Muscle layer of duodenum (tissue), 2 donors: ENCODE measurements around the gene ZNF597.

Experiments used
- H3K27ac ChIP-seq: one replicate; pipeline ENCODE4 v1.7.0; 2013; ENCODE audit warnings: mild to moderate bottlenecking, low read length
- H3K27me3 ChIP-seq: one replicate; pipeline ENCODE4 v1.7.0; 2013; ENCODE audit warnings: low read depth, mild to moderate bottlenecking, control low read depth, low read length
- H3K36me3 ChIP-seq, 2 donors: one replicate each; pipeline ENCODE4 v1.7.0; 2013; ENCODE audit warnings: low read length in 2 of 2, control low read depth in 1 of 2, mild to moderate bottlenecking in 1 of 2; ENCODE audit not compliant: insufficient read depth in 2 of 2, control insufficient read depth in 1 of 2
- H3K4me1 ChIP-seq, 2 donors: one replicate each; pipeline ENCODE4 v1.7.0; 2013; ENCODE audit warnings: low read length in 2 of 2, mild to moderate bottlenecking in 2 of 2, control low read depth in 1 of 2, moderate library complexity in 1 of 2; ENCODE audit not compliant: insufficient read depth in 2 of 2, control insufficient read depth in 1 of 2
- H3K4me3 ChIP-seq, 2 donors: one replicate each; pipeline ENCODE4 v1.7.0; 2013; ENCODE audit warnings: low read length in 2 of 2, low read depth in 1 of 2, mild to moderate bottlenecking in 1 of 2
- H3K9me3 ChIP-seq, 2 donors: one replicate each; pipeline ENCODE4 v1.7.0; 2013; ENCODE audit warnings: low read length in 2 of 2, control low read depth in 1 of 2, mild to moderate bottlenecking in 1 of 2; ENCODE audit not compliant: control insufficient read depth in 1 of 2
- donor health status: healthy.

ZNF597 gene

DNA sequence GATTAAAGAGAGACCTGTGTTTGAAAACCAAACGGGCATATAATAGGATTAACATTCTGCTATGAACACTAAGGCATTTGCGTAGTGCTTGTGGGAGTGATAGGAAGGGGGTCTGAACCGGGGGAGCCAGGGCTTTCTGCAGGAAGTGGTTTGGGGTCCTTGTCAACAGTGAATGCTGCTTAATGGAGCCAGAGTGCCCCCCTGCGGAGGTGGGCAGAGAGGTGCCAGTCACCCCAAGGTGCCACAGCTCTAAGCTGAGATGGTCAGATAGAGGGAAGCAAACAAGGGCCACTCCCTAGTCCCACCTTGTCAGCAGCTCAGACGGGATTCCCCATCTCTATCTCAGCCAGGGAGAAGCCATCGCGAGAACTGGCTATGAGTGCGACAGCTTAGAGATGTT, 17.8 kb upstream of the ZNF597 start:
- Histone ChIP-seq H3K36me3 (peaks cover 0 to under 1% of the 10 kb centered on the region in 2 donors), H3K27me3 (no peaks in the 10 kb centered on the region), H3K4me3 (no peak overlapping the region), H3K4me1 (peaks cover 14 to 51% of the 10 kb centered on the region in 2 donors), H3K27ac (no peak overlapping the region), H3K9me3 (no peaks in the 10 kb centered on the region)

DNA sequence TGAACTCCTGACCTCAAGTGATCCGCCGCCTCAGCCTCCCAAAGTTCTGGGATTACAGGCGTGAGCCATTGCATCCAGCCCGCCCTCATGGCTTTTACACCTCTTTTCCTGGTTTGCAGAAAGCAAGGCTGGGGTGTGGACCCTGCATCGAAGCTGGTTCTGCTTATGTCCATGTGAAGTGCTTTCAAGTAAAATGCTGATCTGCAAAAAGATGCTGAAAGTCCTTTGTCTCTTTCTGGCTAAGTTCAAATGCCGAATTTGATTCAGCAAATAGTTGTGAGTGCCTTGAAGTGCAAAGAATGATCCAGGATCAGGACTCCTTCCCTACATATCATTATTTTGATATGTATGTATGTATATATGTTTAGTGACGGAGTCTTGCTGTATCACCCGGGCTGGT, 17.3 kb upstream of the ZNF597 start:
- Histone ChIP-seq H3K27me3 (no peaks in the 10 kb centered on the region), H3K4me1 (peaks cover 14 to 52% of the 10 kb centered on the region in 2 donors), H3K9me3 (no peaks in the 10 kb centered on the region), H3K36me3 (no peaks in the 10 kb centered on the region), H3K4me3 (no peak overlapping the region), H3K27ac (no peak overlapping the region)

DNA sequence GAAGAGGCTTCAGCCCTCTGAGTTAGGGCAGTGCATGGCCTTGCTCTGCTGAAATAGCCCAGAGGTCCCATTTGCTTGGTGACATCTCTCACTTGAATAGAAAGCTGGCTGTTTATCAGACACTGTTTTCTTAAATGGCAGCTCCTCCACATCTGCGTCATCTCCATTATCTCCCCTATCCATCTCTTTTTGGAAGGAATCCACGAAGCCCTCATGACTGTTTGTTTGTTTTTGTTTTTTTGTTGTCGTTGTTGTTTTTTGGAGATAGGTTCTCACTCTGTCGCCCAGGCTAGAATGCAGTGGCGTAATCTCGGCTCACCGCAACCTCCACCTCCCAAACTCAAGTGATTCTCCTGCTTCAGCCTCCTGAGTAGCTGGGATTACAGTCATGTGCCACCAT, 16.8 kb upstream of the ZNF597 start:
- H3K9me3 ChIP-seq: no peaks in the 10 kb centered on the region
- H3K4me3 ChIP-seq: peak overlapping the region; percentile 67 to 77
- H3K36me3 ChIP-seq: no peaks in the 10 kb centered on the region
- H3K27me3 ChIP-seq: no peaks in the 10 kb centered on the region
- peaks cover 14 to 52% of the 10 kb centered on the region in 2 donors for H3K4me1 ChIP-seq
- H3K27ac ChIP-seq: no peak overlapping the region

DNA sequence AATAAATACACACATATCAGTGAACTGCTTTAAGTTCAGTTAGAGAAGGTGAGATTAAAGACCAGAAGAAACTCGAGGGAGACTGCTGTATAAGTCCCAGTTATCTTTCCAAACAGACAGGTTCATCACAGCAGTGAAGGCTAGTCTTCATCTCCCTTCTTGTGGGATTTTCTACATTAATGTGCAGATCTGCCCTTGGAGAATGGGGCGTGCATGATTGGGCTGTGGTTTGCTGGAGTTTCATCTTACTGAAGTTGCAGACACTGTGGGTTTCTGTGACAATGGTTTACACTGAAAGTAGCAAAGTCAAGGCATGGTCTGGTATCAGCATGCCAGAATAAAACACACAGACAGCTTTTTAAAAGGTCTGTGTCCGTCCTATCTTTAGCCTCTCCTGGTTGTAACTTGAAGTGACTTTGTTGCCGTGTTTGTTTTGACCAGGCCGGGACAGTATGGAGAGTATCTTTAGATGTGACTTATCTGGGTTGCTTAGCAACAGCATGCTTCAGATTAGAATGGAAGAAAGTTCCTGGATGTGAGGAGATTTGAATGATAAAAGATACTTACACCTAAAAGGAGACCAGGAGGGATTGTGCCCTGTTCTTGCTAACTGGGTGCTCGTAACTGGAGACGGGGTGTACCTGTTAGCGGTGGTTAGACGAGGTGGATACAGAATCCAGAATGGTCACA, 16.2 kb upstream of the ZNF597 start:
- H3K4me1 ChIP-seq: peaks cover 14 to 52% of the 10 kb centered on the region in 2 donors
- peak overlapping the region; percentile 67 to 77 for H3K4me3 ChIP-seq
- H3K36me3 ChIP-seq: no peaks in the 10 kb centered on the region
- peak overlapping the region; percentile 91 for H3K27ac ChIP-seq
- H3K9me3 ChIP-seq: no peaks in the 10 kb centered on the region
- no peaks in the 10 kb centered on the region for H3K27me3 ChIP-seq

DNA sequence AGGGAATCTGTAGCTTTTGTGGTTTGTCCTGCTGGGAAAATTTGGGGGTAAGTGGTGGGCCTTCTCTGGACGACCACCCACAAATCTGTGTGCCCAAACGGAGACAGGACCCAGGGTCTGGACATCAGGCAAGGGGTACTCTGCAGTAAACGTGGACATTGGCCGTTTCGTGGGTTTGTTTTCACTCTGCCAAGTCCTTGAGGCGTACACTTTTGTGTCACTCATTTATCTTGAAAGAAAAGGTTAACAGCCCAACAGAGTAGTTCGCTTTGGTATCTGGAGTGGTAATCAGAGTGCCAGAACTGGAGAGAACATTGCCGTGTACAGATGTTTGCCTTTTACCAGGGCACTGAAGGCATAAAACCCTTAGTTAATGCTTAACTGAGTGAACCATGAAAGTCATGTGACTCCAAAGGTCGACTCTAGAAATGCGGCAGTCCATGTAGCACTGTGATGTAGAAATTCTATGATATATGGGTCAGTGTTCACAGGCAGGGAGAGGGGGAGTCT, 15.6 kb upstream of the ZNF597 start:
- Histone ChIP-seq H3K36me3 (no peaks in the 10 kb centered on the region), H3K9me3 (no peaks in the 10 kb centered on the region), H3K27ac (peak overlapping the region; percentile 91), H3K4me3 (peak overlapping the region; percentile 67 to 77), H3K4me1 (peaks cover 14 to 49% of the 10 kb centered on the region in 2 donors), H3K27me3 (no peaks in the 10 kb centered on the region)

DNA sequence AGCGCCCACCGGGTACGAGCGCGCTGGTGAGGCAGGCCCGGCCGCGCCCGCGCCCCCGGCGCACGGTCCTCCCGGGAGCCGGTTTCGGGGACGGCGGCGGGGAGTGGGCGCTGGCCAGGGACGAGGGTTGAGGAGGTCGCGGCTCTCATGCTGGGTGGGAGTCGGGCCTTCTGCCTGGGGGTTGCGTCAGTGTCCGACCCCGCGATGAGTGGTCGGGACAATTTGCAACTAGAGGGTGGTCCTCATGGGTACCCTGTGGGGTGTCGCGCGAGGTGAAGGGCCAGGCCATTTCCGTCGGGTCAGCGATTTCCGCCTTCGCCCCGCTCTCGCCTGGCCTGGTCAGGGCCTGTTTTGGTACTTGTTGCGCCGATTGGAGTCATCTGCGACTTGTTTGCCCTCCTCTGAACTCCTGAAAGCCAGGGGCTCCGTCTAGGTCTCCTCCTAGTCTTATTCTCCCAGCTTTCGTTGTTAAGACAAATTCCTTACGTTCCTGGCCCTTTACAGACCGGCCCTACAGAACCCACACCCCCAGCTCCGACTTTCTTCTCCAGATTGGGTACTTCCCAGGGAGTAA, 15.1 kb upstream of the ZNF597 start:
- H3K36me3 ChIP-seq: no peaks in the 10 kb centered on the region
- peaks cover 14 to 49% of the 10 kb centered on the region in 2 donors for H3K4me1 ChIP-seq
- H3K27ac ChIP-seq: peak overlapping the region; percentile 91
- H3K27me3 ChIP-seq: no peaks in the 10 kb centered on the region
- no peaks in the 10 kb centered on the region for H3K9me3 ChIP-seq
- peak overlapping the region; percentile 67 to 77 for H3K4me3 ChIP-seq

DNA sequence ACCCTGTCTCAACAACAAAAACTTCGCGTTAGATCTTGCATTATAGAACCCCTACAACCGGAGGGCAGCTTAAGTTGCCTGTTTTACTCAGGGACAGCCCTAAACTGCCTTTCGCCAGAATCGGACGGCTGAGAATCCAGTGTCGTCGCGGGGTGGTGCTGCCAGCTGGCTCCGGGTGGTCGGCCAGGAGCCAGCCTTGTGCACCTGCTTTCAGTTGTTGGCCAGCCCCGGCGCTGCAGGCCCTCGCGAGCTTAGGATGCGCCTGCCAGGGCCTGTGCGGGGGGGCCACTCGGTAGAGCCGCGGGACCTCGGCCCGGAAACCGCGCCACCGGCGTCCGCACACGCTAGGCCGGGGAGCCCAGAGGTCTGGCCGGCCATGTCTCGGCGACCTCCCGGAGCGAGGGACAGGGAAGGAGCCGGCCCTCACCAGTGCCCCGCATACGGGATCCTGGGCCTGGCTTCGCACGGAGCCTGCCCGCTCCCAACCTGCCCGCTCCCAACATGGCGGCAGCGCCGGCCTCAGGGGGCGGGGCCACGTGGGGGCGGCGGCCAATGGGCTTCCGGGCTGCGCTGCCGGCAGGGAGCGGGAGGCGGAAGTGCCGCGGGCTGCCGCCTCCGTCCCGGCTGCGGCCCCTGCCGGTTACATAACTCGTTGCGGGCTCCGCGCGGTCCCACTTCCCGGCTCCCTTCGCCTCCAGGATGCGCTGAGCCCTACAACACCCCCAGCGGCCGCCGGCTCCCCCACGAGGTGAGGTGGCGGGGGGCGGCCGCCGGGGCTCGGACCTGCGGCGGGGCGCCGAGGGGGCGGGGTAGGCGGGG, 14.3 kb upstream of the ZNF597 start:
- Histone ChIP-seq H3K27ac (peak overlapping the region; percentile 81), H3K36me3 (no peaks in the 10 kb centered on the region), H3K27me3 (no peaks in the 10 kb centered on the region), H3K4me3 (peak overlapping the region; percentile 65 to 77), H3K9me3 (no peaks in the 10 kb centered on the region), H3K4me1 (peaks cover 14 to 49% of the 10 kb centered on the region in 2 donors)

DNA sequence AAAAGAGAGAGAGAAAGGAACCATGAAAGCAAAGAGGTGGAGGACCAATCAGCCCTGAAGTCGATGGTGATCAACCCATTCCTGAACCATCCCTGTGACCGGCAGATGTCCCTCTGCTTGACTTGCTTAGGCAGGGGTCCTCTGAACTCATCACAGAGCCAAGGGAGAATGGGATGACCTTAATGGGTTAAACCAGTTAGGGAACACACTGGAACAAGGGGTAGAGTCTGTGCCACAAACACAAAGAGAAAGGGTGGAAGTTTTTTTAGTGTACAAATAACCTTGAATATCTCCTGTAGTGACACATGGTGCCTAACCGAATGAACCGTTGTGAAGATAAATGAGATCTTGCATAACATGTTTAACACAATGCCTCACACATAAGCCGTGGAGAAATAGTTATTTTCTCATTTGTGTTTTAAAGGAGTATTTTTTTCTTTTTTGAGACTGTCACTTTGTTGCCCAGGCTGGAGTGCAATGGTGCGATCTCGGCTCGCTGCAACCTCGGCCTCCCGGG, 11.4 kb upstream of the ZNF597 start:
- Histone ChIP-seq H3K36me3 (peaks cover 0 to 6% of the 10 kb centered on the region in 2 donors), H3K4me1 (peaks cover 9 to 27% of the 10 kb centered on the region in 2 donors), H3K4me3 (no peak overlapping the region), H3K9me3 (no peaks in the 10 kb centered on the region), H3K27me3 (no peaks in the 10 kb centered on the region), H3K27ac (no peak overlapping the region)

DNA sequence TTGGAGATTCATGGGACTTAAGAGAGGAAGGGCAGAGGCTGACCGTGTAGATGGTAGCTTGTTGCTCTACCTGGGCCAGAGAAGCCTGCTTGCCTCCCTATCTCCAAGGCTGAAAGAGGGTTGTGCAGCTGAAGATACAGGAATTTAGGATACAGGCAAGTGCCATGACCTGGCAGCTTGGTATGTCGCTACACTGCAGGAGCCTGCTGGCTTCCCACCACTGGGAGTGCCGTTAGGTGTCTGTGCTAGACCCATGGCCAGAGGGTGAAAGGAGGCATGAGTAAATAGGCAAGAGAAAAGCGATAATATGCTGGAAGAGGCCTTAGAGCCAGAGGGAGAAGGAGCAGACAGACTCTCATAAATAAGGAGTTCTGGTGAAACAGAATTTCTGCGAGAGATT, 10.8 kb upstream of the ZNF597 start:
- peaks cover 0 to 6% of the 10 kb centered on the region in 2 donors for H3K36me3 ChIP-seq
- H3K27ac ChIP-seq: no peak overlapping the region
- H3K27me3 ChIP-seq: no peaks in the 10 kb centered on the region
- H3K9me3 ChIP-seq: no peaks in the 10 kb centered on the region
- no peak overlapping the region for H3K4me3 ChIP-seq
- peaks cover 3 to 21% of the 10 kb centered on the region in 2 donors for H3K4me1 ChIP-seq

DNA sequence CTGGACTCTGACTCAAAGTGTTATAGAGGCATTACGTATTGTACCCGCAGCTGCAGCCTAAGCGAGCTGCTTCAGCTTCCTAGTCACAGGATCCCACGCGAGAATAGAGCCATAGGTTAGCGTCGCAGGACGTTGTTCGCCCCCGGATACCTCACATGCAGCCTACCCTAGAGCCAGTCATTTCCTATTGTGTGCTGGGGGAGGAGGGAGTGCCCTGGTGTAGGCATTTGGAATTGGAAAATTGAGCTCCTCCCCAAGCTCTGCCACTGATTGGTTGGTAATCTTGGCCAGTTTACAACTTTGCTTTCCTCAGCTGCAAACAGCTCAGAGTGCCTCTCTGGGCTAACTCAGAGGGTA, 706 bp upstream of the ZNF597 start:
- H3K4me1 ChIP-seq: peaks cover 0 to 8% of the 10 kb centered on the region in 2 donors
- peaks cover 0 to 21% of the 10 kb centered on the region in 2 donors for H3K36me3 ChIP-seq
- peaks cover 4% of the 10 kb centered on the region in 2 donors for H3K9me3 ChIP-seq
- no peaks in the 10 kb centered on the region for H3K27me3 ChIP-seq
- H3K27ac ChIP-seq: peak overlapping the region; percentile 87
- peak overlapping the region; percentile 77 to 84 for H3K4me3 ChIP-seq

DNA sequence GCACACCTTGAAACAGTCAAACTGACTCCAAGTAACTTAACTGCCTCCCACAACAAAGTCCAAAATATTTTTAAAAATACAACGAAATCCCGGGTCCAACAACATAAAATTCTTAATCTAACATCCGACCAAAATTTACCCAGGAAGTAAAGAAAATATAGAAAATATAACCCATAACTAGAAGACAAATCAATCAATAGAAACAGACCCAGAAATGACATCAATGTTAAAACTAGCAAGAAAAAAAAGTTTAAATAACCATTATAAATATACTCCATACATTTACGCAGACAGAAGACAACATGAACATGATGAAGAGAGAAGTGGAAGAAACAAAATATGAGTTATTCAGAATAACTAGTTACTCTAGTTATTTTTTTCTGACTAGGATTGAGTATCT, 3.7 kb downstream of the ZNF597 start:
- no peak overlapping the region for H3K4me3 ChIP-seq
- peaks cover 7 to 40% of the 10 kb centered on the region in 2 donors for H3K36me3 ChIP-seq
- H3K9me3 ChIP-seq: peaks cover 4% of the 10 kb centered on the region in 2 donors
- no peaks in the 10 kb centered on the region for H3K27me3 ChIP-seq
- no peak overlapping the region for H3K27ac ChIP-seq
- peaks cover 0 to 5% of the 10 kb centered on the region in 2 donors for H3K4me1 ChIP-seq
